ENCODE data around the gene PRRX2.

DNA sequence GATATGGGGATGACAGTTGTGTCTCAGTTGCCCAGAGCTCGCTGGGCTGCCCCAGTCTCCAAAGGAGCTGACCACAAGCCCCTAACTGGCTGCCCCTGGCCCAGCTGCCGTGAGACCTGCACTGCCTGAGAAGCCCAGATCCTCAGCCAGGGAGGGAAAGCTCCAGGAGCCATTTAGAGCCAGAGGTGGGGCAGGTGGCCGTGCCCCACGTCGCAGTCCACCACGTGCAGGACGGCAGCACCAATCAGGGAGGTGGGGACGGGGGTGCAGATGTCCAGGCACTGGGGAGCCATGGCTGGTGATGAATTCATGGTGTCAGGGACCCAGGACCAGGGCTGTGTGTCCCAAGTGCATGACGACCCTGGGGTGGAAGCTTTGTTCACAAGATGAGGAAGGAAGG is 13.4 kb downstream of the PRRX2 start:
- TF ChIP-seq, protein P1, sequence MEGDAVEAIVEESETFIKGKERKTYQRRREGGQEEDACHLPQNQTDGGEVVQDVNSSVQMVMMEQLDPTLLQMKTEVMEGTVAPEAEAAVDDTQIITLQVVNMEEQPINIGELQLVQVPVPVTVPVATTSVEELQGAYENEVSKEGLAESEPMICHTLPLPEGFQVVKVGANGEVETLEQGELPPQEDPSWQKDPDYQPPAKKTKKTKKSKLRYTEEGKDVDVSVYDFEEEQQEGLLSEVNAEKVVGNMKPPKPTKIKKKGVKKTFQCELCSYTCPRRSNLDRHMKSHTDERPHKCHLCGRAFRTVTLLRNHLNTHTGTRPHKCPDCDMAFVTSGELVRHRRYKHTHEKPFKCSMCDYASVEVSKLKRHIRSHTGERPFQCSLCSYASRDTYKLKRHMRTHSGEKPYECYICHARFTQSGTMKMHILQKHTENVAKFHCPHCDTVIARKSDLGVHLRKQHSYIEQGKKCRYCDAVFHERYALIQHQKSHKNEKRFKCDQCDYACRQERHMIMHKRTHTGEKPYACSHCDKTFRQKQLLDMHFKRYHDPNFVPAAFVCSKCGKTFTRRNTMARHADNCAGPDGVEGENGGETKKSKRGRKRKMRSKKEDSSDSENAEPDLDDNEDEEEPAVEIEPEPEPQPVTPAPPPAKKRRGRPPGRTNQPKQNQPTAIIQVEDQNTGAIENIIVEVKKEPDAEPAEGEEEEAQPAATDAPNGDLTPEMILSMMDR (conservative IDR thresholded peaks at IDR 0.05): no peak
- TF ChIP-seq ZFX (IDR thresholded peaks at IDR 0.05): no peak
